ENCODE data around the gene ITGA7.
A peak's percentile ranks its signal among the peaks of the same experiment; 100 is the strongest.

ITGA7 gene

DNA sequence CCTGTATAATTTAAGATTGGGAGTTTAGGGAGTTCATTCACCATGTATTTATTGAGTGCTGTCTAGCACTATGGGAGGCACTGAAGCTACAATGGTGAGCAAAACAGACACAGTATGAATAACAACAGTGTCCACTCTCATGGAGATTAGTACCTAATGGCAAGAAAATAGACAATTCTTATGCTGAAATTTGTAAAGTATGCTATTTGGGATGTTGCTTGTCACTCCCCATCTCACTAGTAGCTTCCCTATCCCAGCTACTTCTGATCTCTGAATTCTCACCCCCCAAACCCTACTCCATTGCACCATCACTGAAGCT lies 39.2 kb upstream of the ITGA7 start:
- H2BK120ac ChIP-seq (ENCODE audit: insufficient read depth, low read length, poor library complexity), result no peak overlapping the region
- H3K4ac ChIP-seq (ENCODE audit: low read depth, low read length), result no peak overlapping the region
- no peak overlapping the region for H4K12ac ChIP-seq (ENCODE audit: low read depth, low read length)
- no peak overlapping the region for H3K9ac ChIP-seq (ENCODE audit: low read length)
- no peak overlapping the region for H2BK5ac ChIP-seq (ENCODE audit: low read depth, low read length, poor library complexity)
- H3K9me3 ChIP-seq (ENCODE audit: insufficient read depth, low read depth, low read length), result no peaks in the 10 kb centered on the region
- H3K36me3 ChIP-seq (ENCODE audit: control insufficient read depth in 1 of 2, insufficient read depth in 2 of 2, low read length in 2 of 2), result peaks cover 7 to 26% of the 10 kb centered on the region in 2 experiments
- H3K4me1 ChIP-seq (ENCODE audit: control insufficient read depth in 1 of 2, insufficient read depth in 2 of 2, low read length in 2 of 2), result peaks cover 18 to 25% of the 10 kb centered on the region in 2 experiments
- no peaks in the 10 kb centered on the region for H3K27me3 ChIP-seq (ENCODE audit: insufficient read depth, low read length)
- H2BK12ac ChIP-seq (ENCODE audit: low read length), result no peak overlapping the region
- H3K27ac ChIP-seq (ENCODE audit: low read depth, low read length), result no peak overlapping the region
- DNase-seq, result no peak
- H2AFZ ChIP-seq (ENCODE audit: insufficient read depth, low read length, poor library complexity), result no peak overlapping the region
- H3K18ac ChIP-seq (ENCODE audit: low read length), result no peak overlapping the region
- H3K79me1 ChIP-seq (ENCODE audit: low read length), result peaks cover 14% of the 10 kb centered on the region
- H3K4me2 ChIP-seq (ENCODE audit: low read length), result no peak overlapping the region
- H3K23ac ChIP-seq (ENCODE audit: low read length), result no peak overlapping the region
- H3K79me2 ChIP-seq (ENCODE audit: control insufficient read depth, insufficient read depth, low read length, poor library complexity), result peaks cover 9% of the 10 kb centered on the region
- no peak overlapping the region for H2AK5ac ChIP-seq (ENCODE audit: low read length)
- H4K8ac ChIP-seq (ENCODE audit: low read depth, low read length), result no peak overlapping the region
- H3K4me3 ChIP-seq (ENCODE audit: low read depth, low read length), result no peak overlapping the region
- H4K91ac ChIP-seq (ENCODE audit: low read depth, low read length), result no peak overlapping the region
- no peak overlapping the region for H3K14ac ChIP-seq (ENCODE audit: low read length)

DNA sequence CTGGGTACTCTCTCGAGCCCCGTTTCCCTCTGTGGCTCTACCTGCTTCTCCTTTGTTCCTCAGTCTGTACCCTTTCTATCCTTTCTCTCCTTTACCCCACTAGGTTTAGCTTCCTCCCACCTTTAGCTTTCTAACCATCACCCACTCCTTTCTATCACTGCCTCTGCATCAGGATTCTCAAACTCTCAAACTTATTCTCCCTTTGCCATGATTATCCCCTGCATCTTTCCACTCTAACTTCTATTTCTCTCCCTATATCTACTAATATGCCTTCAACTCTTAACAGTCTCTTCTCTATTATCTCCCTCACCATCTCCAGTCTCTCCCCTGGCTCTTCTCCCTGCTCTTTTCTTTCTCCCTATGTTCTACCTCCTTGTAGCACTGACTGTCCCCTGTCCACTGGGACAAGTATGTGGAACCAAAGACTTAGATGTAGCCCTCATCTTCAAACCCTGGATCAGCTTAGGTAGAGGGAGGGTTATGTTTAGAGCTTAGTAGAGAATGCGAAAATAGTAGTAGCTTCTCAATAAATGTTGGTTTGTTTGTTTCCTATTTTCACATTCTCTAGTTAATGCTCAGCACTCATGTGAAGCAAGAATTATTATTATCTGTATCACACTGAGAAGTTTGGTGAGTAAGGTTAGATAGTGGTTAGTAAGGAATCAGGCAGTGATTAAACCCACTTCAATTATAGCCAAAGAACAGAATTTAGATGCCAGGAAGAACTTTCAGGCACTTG lies 38.6 kb upstream of the ITGA7 start:
- H3K79me2 ChIP-seq (ENCODE audit: control insufficient read depth, insufficient read depth, low read length, poor library complexity), result peaks cover 9% of the 10 kb centered on the region
- peaks cover 7 to 21% of the 10 kb centered on the region in 2 experiments for H3K36me3 ChIP-seq (ENCODE audit: control insufficient read depth in 1 of 2, insufficient read depth in 2 of 2, low read length in 2 of 2)
- H3K9ac ChIP-seq (ENCODE audit: low read length), result no peak overlapping the region
- no peak overlapping the region for H3K23ac ChIP-seq (ENCODE audit: low read length)
- H3K14ac ChIP-seq (ENCODE audit: low read length), result no peak overlapping the region
- no peak overlapping the region for H2BK120ac ChIP-seq (ENCODE audit: insufficient read depth, low read length, poor library complexity)
- WGBS (ENCODE audit: extremely low coverage, insufficient coverage, insufficient read length), result no CpG with 5 or more reads among the region's 3 CpGs
- peaks cover 18 to 27% of the 10 kb centered on the region in 2 experiments for H3K4me1 ChIP-seq (ENCODE audit: control insufficient read depth in 1 of 2, insufficient read depth in 2 of 2, low read length in 2 of 2)
- H3K27ac ChIP-seq (ENCODE audit: low read depth, low read length), result peak overlapping the region; percentile 22
- no peak overlapping the region for H3K18ac ChIP-seq (ENCODE audit: low read length)
- no peak overlapping the region for H3K4ac ChIP-seq (ENCODE audit: low read depth, low read length)
- H4K91ac ChIP-seq (ENCODE audit: low read depth, low read length), result no peak overlapping the region
- H3K79me1 ChIP-seq (ENCODE audit: low read length), result peaks cover 14% of the 10 kb centered on the region
- H3K27me3 ChIP-seq (ENCODE audit: insufficient read depth, low read length), result no peaks in the 10 kb centered on the region
- no peaks in the 10 kb centered on the region for H3K9me3 ChIP-seq (ENCODE audit: insufficient read depth, low read depth, low read length)
- no peak overlapping the region for H2AK5ac ChIP-seq (ENCODE audit: low read length)
- H3K4me2 ChIP-seq (ENCODE audit: low read length), result peak overlapping the region; percentile 55
- H2AFZ ChIP-seq (ENCODE audit: insufficient read depth, low read length, poor library complexity), result no peak overlapping the region
- no peak overlapping the region for H4K8ac ChIP-seq (ENCODE audit: low read depth, low read length)
- DNase-seq, result no peak
- no peak overlapping the region for H4K12ac ChIP-seq (ENCODE audit: low read depth, low read length)
- no peak overlapping the region for H2BK12ac ChIP-seq (ENCODE audit: low read length)
- H3K4me3 ChIP-seq (ENCODE audit: low read depth, low read length), result no peak overlapping the region
- no peak overlapping the region for H2BK5ac ChIP-seq (ENCODE audit: low read depth, low read length, poor library complexity)

DNA sequence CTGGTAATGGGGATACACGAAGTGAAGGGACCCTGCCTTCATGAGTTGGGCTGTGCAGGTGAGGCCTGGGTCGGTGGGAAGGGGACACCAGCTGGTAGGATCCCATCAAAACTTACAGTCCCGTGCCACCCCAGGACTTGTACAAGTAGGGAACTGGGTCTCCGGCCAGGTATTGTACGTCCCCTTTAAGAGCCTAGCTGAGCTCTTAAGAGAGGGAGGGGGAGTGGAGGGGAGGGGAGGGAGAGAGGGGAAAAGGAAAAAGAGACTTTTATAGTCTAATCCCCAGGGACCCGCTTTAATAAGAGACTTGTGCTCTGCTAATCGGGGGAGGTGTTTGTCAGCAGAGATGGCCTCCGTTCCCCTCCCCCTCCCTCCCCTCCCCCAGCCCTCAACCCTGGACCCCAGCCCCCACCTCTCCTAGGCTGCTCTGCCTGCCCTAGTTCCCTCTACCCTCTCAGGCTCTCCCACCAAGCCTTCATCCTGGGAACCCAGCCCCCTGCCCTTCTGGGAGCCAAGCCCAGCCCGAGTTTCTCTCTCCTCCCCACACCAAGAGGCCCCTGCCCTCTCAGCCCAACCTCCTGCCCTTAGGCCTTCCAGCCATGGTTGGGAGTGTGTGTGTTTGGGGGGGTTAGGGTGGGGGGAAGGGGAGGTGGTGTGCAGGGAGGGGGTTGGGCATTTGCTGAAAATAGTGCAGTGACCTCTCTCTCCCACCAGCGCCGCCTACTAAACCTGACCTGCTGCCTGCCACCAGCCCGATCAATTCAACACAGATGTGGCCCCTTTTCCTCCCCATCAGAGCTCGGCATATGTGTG lies 37.9 kb upstream of the ITGA7 start:
- peaks cover 9% of the 10 kb centered on the region for H3K79me2 ChIP-seq (ENCODE audit: control insufficient read depth, insufficient read depth, low read length, poor library complexity)
- peaks cover 14% of the 10 kb centered on the region for H3K79me1 ChIP-seq (ENCODE audit: low read length)
- peaks cover 18 to 27% of the 10 kb centered on the region in 2 experiments for H3K4me1 ChIP-seq (ENCODE audit: control insufficient read depth in 1 of 2, insufficient read depth in 2 of 2, low read length in 2 of 2)
- H4K91ac ChIP-seq (ENCODE audit: low read depth, low read length), result peak overlapping the region; percentile 23
- H3K27me3 ChIP-seq (ENCODE audit: insufficient read depth, low read length), result no peaks in the 10 kb centered on the region
- no peak overlapping the region for H4K12ac ChIP-seq (ENCODE audit: low read depth, low read length)
- DNase-seq, result no peak
- peak overlapping the region; percentile 5 for H3K14ac ChIP-seq (ENCODE audit: low read length)
- H2AK5ac ChIP-seq (ENCODE audit: low read length), result peak overlapping the region; percentile 11
- H3K4ac ChIP-seq (ENCODE audit: low read depth, low read length), result no peak overlapping the region
- peaks cover 7 to 16% of the 10 kb centered on the region in 2 experiments for H3K36me3 ChIP-seq (ENCODE audit: control insufficient read depth in 1 of 2, insufficient read depth in 2 of 2, low read length in 2 of 2)
- H3K23ac ChIP-seq (ENCODE audit: low read length), result no peak overlapping the region
- no peak overlapping the region for H3K9ac ChIP-seq (ENCODE audit: low read length)
- H3K18ac ChIP-seq (ENCODE audit: low read length), result no peak overlapping the region
- H2BK12ac ChIP-seq (ENCODE audit: low read length), result peak overlapping the region; percentile 5
- peak overlapping the region; percentile 47 for H2BK120ac ChIP-seq (ENCODE audit: insufficient read depth, low read length, poor library complexity)
- no CpG with 5 or more reads among the region's 13 CpGs for WGBS (ENCODE audit: extremely low coverage, insufficient coverage, insufficient read length)
- peak overlapping the region; percentile 56 for H3K27ac ChIP-seq (ENCODE audit: low read depth, low read length)
- peak overlapping the region; percentile 96 for H3K4me2 ChIP-seq (ENCODE audit: low read length)
- H3K4me3 ChIP-seq (ENCODE audit: low read depth, low read length), result no peak overlapping the region
- H3K9me3 ChIP-seq (ENCODE audit: insufficient read depth, low read depth, low read length), result no peaks in the 10 kb centered on the region
- peak overlapping the region; percentile 5 for H2BK5ac ChIP-seq (ENCODE audit: low read depth, low read length, poor library complexity)
- H2AFZ ChIP-seq (ENCODE audit: insufficient read depth, low read length, poor library complexity), result no peak overlapping the region
- peak overlapping the region; percentile 10 for H4K8ac ChIP-seq (ENCODE audit: low read depth, low read length)

DNA sequence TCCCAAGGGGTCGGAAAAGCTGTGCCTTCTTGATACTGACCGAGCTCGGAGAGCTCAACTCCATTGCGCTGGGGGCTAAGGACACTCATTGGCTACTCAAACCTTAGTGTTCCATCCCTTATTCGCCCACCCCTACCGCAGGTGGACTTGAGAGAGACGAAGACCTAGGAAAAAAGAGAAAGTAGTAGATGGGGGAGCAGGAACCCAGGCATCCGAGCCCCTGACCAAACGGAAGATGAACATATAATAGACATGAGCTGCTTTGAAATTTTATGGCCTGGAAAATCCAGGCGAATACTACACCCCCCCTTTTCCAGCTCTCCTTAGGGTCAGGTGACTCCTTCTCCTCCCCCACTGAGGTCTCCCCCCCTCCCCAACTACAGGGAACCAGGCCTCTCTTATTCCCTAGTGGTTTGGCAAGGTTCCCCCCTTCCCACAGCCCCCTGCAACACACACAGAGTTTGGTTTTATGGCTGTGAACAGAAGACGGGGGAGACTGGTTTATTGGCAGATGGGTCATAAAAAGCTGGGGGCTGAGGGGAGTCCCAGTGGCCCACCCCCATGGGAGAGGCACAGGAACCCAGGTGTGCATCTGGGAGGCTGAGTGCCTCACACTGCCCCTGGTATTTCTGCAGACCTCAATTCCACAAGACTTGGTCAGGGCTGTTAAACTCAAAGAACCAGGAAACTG lies 36.8 kb upstream of the ITGA7 start:
- peak overlapping the region; percentile 68 for H3K18ac ChIP-seq (ENCODE audit: low read length)
- no CpG with 5 or more reads among the region's 11 CpGs for WGBS (ENCODE audit: extremely low coverage, insufficient coverage, insufficient read length)

More for the DNA sequence above, 36.8 kb upstream of the ITGA7 start:
- Histone ChIP-seq H2AFZ (ENCODE audit: insufficient read depth, low read length, poor library complexity) (peak overlapping the region; percentile 3), H3K9me3 (ENCODE audit: insufficient read depth, low read depth, low read length) (no peaks in the 10 kb centered on the region), H4K91ac (ENCODE audit: low read depth, low read length) (no peak overlapping the region), H2BK120ac (ENCODE audit: insufficient read depth, low read length, poor library complexity) (no peak overlapping the region), H3K79me1 (ENCODE audit: low read length) (peaks cover 14% of the 10 kb centered on the region), H3K4me1 (ENCODE audit: control insufficient read depth in 1 of 2, insufficient read depth in 2 of 2, low read length in 2 of 2) (peaks cover 18 to 27% of the 10 kb centered on the region in 2 experiments), H2BK12ac (ENCODE audit: low read length) (peak overlapping the region; percentile 42), H3K23ac (ENCODE audit: low read length) (peak overlapping the region; percentile 2), H3K14ac (ENCODE audit: low read length) (peak overlapping the region; percentile 73), H4K8ac (ENCODE audit: low read depth, low read length) (peak overlapping the region; percentile 53), H3K27ac (ENCODE audit: low read depth, low read length) (no peak overlapping the region), H4K12ac (ENCODE audit: low read depth, low read length) (no peak overlapping the region), H3K4ac (ENCODE audit: low read depth, low read length) (peak overlapping the region; percentile 52), H3K9ac (ENCODE audit: low read length) (peak overlapping the region; percentile 42), H3K4me3 (ENCODE audit: low read depth, low read length) (peak overlapping the region; percentile 76), H2BK5ac (ENCODE audit: low read depth, low read length, poor library complexity) (peak overlapping the region; percentile 31), H3K27me3 (ENCODE audit: insufficient read depth, low read length) (no peaks in the 10 kb centered on the region), H2AK5ac (ENCODE audit: low read length) (peak overlapping the region; percentile 12), H3K4me2 (ENCODE audit: low read length) (peak overlapping the region; percentile 96), H3K36me3 (ENCODE audit: control insufficient read depth in 1 of 2, insufficient read depth in 2 of 2, low read length in 2 of 2) (peaks cover 3 to 8% of the 10 kb centered on the region in 2 experiments), H3K79me2 (ENCODE audit: control insufficient read depth, insufficient read depth, low read length, poor library complexity) (peaks cover 9% of the 10 kb centered on the region)
- DNase-seq, result no peak
